ENCODE measurements around the gene TNIK.

DNA sequence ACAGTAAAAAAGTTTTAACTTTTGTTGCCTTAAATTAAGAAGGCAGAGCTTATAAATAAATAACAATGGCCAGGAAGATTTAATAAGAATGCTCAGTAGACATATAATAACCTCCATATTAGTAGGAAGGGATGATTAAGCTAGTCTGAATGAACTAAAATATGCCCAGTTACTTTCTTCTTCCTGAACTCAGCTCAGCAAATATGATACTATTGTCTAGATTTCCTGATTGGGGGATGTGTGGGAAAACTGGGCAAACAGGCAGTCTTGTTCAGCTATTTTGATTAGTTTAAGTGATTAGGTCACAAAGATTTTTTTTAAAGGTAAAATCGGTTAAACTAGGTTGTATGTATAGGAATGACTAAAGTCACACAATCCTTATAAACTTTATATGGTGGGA, 266.5 kb downstream of the TNIK start:
- TF ChIP-seq, protein P1, sequence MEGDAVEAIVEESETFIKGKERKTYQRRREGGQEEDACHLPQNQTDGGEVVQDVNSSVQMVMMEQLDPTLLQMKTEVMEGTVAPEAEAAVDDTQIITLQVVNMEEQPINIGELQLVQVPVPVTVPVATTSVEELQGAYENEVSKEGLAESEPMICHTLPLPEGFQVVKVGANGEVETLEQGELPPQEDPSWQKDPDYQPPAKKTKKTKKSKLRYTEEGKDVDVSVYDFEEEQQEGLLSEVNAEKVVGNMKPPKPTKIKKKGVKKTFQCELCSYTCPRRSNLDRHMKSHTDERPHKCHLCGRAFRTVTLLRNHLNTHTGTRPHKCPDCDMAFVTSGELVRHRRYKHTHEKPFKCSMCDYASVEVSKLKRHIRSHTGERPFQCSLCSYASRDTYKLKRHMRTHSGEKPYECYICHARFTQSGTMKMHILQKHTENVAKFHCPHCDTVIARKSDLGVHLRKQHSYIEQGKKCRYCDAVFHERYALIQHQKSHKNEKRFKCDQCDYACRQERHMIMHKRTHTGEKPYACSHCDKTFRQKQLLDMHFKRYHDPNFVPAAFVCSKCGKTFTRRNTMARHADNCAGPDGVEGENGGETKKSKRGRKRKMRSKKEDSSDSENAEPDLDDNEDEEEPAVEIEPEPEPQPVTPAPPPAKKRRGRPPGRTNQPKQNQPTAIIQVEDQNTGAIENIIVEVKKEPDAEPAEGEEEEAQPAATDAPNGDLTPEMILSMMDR (IDR thresholded peaks at IDR 0.05) = no peak
- TF ChIP-seq POLR2A (IDR thresholded peaks at IDR 0.05) = no peak
